ENCODE results near the gene MED13.
"Not testable (repeated sequence)": the region's sequence is repeated elsewhere in the genome, so short reads cannot be mapped to it uniquely, and the experiment has no call there.

The MED13 gene

DNA sequence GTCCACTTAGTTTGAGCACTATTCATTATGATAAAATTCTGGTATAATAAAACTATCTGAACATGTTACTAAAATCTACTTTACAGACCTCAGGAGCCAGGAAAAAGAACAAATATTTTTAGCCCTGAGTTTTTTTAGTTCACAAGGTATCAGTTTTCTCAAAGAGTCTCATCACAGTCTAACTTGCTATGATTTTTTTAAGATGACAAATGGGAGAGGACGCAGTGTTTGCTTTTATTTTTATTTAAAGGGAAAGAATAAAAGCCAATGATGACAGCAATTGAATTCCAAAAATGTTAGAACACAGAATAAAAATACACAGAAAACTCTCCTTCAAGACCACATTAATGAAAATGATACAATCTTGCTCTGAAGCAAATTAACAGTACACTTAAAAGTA lies 7.4 kb downstream of the MED13 start:
- in situ Hi-C loops (cut with MboI; ENCODE audit: low sequenced_read_pairs): no loop called here

DNA sequence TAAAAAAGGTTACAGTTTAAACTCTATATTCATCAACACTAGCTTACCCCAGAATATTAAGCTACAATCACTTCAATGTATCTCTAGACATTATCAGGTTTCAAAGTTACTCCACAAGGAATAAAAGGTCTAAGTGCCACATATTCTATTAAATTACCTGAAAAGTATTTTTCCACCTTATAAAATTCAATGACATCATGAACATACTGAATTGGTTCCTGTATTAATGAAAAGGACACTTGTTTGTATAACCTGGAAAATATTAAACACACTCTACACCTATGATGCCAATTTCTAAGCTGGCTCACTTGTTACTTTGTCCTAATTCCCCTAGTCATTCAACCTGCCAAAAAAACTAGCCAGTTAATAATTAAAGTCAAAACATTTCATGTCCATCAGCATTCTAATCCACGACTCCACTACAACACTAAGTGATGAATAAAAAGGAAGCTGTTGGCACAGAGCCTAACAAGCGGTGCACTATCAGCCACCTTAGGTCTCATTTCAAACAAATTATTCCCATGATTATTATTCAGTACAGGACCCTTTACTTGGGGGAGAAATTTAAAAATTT lies 12.2 kb downstream of the MED13 start:
- in situ Hi-C loops (cut with MboI; ENCODE audit: low sequenced_read_pairs): no loop called here

DNA sequence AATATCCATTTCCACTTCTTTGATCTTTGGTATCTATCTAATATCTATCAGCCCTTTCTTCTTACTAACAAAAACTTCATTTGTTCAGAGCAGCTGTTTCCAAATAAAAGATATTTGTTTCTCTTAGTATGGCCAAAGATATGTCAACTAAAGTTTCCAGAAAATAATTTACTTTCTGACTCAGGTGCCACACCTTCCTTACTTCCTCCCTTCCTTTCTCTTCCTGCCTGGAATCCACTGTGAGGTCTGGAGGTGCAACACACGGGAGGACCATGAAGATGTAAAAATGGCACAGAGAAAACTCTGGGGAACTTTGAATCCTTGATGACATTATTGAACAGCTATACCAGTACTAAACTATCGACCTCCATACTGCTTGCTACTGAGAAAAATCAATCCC lies 14.0 kb downstream of the MED13 start:
- in situ Hi-C loops (cut with MboI; ENCODE audit: low sequenced_read_pairs): no loop called here

DNA sequence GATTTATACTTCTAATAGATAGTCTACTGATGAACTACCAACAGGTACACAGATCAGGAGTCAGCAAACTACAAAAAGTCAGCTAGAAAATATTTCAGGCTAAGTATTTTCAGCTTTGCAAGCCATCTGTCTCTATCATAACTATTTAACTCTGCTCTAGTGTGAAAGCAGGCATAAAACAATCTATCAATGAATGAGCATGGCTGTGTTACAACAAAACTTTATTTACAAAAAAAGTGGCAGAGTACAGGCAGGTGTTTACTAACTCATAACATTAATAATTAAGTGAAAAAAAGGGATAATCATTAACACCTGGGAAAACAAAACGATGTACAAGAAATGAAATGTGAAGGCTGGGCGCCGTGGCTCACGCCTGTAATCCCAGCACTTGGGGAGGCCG lies 15.8 kb downstream of the MED13 start:
- in situ Hi-C loops (cut with MboI; ENCODE audit: low sequenced_read_pairs): no loop called here

DNA sequence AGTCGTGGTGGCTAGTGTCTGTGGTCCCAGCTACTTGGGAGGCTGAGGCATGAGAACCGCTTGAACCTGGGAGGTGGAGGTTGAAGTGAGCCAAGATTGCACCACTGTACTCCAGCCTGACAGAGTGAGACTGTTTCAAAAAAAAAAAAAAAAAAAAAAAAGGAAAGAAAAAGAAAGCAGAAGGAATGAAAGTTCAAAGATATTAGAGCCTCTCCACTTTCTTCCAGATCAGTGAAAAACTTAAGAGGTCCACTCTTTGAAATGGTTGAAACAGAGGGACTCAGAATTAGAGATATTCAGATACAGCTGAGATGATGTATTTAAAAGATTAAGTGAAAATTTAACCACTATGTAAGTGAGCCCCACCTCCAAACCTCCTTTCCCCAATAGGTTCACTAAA lies 16.8 kb downstream of the MED13 start:
- in situ Hi-C loops (cut with MboI; ENCODE audit: low sequenced_read_pairs): no loop called here

DNA sequence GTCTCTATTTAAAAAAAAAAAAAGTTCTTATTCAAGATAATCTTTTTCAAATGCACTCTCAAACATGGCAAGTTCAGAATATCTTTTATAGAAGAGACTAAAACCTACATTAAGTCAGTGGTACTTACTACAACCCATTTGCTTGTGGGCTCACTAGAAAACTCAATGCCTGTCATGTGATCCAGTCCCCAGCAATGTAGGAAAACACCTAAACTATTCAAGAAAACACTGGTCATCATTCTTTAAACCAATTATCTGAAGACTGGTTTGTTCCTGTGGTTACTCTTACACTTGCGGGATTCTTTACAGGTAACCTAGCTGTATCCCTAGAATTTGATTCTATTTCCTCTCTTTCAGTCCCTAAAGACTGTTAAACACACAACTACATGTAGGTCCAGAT lies 19.6 kb downstream of the MED13 start:
- in situ Hi-C loops (cut with MboI; ENCODE audit: low sequenced_read_pairs): no loop called here

DNA sequence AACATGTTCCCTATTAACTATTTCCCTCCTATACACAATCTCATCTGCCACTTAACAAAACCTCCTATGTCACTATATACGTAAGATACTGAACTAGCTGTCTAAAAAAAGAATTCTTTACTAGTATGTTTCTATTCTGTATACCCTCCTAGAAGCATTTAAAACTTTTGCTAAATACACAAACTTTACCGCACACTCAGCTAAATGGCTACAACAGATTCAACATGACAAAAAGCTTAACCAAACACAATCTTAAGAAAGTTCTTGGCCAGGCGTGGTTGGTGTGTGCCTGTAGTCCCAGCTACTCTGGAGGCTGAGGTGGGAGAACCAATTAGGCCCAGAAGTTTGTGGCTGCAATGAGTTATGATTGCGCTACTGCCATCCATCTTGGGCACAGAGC lies 20.0 kb downstream of the MED13 start:
- in situ Hi-C loops (cut with MboI; ENCODE audit: low sequenced_read_pairs): no loop called here

DNA sequence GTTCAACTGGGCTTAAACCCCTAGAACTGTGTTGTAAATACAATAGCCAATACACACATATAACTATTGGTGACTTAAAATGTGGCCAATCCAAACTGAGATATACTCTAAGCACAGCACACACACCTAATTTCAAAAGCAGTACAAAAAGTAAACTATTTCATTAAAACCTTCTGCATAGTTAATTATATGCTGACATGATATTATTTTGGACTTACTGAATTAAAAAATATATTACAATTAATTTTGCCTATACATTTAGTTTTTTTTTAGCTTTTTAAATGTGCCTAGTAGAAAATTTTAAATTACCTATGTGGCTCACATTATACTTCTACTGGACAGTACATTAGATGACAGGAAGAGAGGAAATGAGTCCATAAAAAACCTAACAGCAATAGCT lies 21.5 kb downstream of the MED13 start:
- in situ Hi-C loops (cut with MboI; ENCODE audit: low sequenced_read_pairs): no loop called here

DNA sequence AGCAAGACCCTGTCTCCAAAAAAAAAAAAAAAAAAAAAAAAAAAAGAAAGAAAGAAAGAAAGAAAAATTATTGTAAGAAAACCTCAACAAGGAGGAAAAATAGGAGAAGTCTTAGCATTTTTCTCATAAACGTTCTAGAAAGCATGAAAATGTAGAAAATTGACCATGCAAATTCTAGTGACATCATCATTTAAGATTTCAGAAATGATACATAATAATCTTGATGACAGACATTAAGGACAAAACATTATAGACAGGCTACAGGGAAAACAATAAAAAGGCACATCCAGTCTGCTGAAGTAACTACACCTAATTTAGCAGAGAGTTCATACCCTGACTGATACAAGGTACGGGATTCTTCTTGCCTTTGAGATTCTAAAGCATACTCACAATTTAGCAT lies 21.9 kb downstream of the MED13 start:
- in situ Hi-C loops (cut with MboI; ENCODE audit: low sequenced_read_pairs): no loop called here

DNA sequence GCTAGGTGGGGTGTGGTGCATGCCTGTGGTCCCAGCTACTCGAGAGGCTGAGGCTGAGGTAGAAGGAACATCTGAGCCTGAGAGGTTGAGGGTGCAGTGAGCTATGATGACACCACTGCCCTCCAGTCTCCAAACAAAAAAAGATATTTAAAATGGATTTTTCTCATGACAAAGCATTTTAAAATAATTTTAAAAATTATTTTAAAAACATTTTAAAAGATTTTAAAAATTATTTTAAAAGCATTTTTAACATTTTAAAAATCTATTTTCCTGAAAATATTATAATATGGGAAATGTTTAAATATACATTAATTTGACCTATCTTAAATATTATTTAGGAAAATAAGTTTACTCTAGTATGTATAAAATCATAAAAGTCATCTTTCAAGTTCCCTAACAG lies 26.8 kb downstream of the MED13 start:
- in situ Hi-C loops (cut with MboI; ENCODE audit: low sequenced_read_pairs): no loop called here

DNA sequence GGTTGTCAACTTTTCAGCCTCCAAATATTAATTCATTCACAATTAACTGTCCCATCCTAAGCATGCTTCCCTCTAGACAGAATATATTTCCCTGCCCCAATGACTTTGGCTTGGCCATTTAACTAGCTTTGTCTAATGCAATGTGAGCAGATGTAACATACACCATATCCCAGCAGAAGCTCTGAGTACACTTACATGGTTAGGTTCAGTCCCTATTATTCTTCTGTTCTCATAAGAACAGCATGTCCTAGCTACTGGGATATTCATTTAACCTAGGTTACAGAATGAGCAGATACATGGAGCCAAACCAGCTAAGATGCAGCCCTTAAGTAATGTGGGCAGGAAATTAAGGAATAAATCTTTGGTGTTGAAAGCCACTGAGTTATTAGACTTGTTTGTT lies 31.8 kb downstream of the MED13 start:
- in situ Hi-C loops (cut with MboI; ENCODE audit: low sequenced_read_pairs): no loop called here

DNA sequence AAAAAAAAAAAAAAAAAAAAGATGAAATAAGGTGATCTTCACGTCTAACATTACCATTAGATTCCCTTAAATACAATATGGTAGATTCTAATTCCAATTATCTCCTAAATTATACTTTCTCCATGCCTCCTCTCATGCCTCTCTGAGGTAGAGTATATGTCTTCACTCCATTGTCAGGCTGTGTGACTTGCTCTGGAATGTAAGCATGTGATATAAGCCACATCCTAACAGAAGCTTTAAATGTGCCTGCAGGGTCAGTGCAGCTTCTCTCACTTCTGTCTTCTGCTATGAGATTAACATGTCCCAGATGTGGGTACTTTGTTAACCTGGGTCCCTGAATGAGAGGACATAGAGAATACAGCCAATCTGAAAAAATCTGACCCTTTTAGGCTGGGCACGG lies 32.6 kb downstream of the MED13 start:
- in situ Hi-C loops (cut with MboI; ENCODE audit: low sequenced_read_pairs): no loop called here

DNA sequence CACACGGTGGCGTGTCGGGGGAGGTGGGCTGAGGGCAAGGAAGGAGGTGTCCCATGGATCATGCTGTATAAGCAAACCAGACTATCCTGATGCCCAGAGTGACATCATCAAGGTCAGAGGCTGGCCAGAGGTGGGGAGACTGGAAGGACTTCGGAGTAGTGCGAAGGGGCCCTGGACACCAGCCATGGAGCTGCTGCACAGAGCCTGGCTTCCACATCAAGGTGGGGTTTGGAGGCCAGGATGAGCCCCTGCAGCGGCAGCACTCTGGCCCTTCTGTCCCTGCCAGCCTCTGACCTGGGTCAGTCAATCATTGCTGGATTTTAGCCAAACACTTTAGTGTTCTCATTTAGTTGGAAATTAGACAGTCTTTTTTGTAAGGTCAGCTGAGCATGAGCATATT lies 34.8 kb downstream of the MED13 start:
- in situ Hi-C loops (cut with MboI; ENCODE audit: low sequenced_read_pairs): no loop called here

DNA sequence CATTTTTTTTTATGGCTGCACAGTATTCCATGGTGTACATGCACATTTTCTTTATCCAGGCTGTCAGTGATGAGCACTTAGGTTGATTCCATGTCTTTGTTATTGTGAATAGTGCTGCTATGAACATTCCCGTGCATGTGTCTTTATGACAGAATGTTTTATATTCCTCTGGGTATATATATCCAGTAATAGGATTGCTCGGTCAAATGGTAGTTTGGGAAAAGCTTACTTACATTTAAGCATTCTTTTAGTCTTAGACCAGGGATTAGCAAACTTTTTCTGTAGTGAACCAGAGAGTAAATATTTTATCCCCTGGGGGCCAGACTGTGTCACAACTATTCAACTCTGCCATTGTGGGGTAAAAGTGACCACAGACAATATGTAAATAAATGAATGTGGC lies 40.2 kb downstream of the MED13 start:
- in situ Hi-C loops (cut with MboI; ENCODE audit: low sequenced_read_pairs): no loop called here

DNA sequence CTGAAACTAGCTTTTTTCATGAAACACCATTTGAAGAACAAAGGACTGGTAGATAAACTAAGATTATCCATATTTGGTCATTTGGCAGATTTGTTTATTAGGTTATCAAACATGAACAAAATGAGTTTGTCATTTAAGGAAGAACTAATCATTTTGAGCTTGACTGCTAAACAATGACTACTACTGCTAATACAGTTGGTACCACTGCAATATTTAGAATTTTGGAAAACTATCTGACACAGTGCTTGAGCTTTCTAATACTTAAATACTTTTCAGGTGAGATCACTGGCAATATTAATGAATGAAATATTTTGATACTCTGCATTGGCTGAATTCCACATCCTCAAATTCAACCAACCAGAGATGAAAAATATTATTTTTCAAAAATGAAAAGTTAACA lies 47.2 kb downstream of the MED13 start:
- in situ Hi-C loops (cut with MboI; ENCODE audit: low sequenced_read_pairs): no loop called here

DNA sequence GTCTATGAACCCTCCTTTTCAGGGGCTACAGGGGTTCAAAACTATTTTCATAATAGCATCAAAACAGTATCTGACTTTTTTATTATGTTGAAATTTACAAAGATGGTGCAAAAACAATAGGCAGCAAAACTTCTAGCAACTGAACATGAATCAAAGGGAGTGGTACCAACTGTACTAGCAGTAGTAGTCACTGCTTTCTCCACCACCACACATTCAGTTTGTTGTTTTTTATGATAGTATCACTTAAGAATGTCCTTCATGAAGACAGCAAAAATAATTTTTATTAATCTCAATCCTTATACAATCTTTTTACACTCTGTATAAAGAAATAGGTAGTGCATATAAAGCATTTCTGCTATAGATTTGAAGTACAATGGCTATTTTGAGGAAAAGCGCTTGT lies 47.6 kb downstream of the MED13 start:
- in situ Hi-C loops (cut with MboI; ENCODE audit: low sequenced_read_pairs): no loop called here

DNA sequence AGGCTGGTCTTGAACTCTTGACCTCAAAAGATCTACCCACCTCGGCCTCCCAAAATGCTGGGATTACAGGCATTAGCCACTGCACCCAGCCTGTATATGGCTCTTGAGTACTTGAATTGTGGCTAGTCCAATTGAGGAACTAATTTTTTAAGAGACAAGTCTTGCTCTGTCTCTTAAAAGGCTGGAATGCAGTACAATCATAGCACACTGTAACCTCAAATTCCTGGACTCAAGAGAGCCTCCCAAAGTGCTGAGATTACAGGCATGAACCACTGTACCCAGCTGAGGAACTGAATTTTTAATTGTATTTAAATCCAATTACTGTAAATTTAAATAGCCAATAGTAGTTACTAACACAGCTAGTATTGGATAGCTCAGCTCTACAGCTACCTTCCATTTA lies 50.6 kb downstream of the MED13 start:
- in situ Hi-C loops (cut with MboI; ENCODE audit: low sequenced_read_pairs): no loop called here

DNA sequence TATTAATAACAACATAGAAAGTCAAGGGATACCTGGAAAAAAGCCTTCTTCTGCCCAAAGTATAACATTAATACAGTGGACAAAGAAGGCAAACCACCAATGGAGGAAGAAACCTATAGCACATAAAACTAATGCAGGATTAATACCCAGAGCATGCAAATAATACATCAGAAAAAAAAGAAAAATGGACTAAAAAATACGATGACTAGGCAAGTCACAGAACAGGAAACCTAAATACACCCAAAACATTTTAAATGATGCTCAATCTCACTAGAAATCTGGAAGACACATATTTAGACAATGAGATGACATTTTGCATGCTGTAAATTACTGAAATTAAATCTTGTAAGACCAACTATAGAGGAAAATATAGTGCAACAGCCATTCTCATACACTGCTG lies 55.9 kb downstream of the MED13 start:
- in situ Hi-C loops (cut with MboI; ENCODE audit: low sequenced_read_pairs): no loop called here

DNA sequence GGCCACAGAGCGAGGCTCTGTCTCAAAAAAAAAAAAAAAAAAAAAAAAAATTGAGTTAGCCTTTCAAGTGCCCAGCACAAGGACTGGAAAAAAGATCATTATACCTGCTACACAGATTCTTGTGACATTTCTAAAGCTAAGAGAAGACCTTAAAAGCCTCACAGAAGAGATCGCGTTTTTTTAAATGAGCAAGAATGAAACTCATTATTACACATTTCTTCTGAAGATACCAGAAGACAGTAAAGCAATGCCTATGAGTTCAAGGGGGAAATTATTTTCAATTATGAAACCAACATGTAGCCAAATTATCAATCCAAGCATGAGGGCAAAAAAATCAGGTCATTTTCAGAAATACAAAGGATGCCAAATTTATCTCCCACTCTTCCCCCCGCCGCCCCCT lies 56.8 kb downstream of the MED13 start:
- in situ Hi-C loops (cut with MboI; ENCODE audit: low sequenced_read_pairs): no loop called here

DNA sequence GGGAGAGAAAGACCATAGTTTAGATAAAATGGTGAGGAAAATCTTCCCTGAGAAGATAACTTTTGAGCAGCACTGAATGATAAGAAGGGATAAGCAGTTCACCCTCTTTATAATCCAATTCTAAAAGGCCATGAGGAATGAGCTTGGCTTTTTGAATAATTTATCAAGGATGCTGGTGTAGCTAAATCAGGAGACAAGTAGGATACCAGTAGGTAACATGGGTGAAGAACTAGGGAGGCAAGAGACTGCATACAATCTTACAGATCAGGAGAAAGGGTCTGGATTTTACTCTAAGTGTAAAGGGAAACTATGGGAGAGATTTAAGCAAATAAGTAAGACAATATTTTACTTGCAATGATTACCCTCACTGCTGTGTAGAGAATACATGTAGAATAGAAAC lies 60.7 kb downstream of the MED13 start:
- in situ Hi-C loops (cut with MboI; ENCODE audit: low sequenced_read_pairs): no loop called here

DNA sequence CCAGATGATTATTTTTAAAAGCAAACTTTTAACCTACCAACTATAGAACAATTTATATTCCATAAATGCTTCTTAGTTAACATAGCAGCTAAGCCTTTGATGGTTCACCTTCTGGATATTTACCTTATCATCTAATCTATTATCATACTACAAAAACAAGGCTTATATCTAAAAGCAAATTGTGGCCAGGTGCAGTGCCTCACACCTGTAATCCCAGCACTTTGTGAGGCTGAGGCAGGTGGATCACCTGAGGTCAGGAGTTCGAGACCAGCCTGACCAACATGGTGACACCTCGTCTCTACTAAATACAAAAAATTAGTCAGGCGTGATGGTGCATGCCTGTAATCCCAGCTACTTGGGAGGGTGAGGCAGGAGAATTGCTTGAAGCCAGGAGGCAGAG lies 61.9 kb downstream of the MED13 start:
- in situ Hi-C loops (cut with MboI; ENCODE audit: low sequenced_read_pairs): not testable (repeated sequence)

DNA sequence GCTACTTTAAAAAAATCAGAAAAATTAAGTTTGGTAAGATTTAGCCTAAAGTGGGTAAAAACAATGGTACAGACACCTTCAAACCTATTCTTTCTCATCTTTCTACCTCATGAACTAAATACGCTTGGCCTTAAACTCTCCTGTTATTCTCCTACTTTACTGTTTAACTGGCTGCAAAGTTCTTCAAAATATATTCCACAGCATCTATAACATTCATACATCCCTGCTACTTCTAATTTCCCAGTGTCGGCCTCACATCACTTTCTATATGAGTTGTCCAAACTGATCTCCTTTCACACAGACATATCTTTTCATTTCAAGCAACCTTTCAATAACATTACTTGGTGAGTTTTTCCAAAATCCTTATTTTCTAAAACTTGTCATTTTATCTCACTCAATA lies 64.0 kb downstream of the MED13 start:
- in situ Hi-C loops (cut with MboI; ENCODE audit: low sequenced_read_pairs): no loop called here

DNA sequence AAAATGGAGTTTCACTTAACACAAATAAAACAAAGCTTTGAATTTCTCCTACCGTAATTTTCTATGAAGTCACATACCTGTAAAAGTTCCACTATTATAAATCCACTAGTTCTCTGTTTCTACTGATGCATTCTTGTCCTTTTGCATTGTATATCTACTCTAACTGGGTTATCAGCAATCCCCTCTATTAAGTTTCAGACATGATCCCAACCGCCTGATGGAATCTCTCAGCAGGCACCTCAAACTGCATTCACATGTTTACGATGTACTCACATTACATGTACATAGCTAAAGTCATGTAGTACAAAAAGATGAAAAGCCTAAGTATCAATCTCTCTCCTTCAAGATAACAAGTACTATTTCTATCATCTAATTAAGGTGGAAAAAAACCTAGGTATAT lies 64.9 kb downstream of the MED13 start:
- in situ Hi-C loops (cut with MboI; ENCODE audit: low sequenced_read_pairs): no loop called here

DNA sequence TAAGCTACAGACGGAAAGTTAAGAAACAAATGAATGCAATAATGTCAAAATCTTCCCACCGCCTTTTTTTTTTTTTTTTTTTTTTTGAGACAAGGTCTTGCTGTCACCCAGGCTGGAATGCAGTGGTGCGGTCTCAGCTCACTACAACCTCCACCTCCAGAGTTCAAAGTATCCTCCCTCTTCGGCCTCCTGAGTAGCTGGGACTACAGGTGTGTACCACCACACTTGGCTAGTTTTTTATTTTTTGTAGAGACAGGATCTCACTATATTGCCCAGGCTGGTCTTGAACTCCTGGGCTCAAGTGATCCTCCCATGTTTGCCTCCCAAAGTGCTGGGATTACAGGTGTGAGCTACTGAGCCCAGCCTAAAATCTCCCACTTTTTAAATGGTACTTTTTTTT lies 66.5 kb downstream of the MED13 start:
- in situ Hi-C loops (cut with MboI; ENCODE audit: low sequenced_read_pairs): not testable (repeated sequence)
